IPS-18c (cell line): ENCODE data around the gene CACNA1C.

Source experiments
- H3K4me3 ChIP-seq: 2 replicates; pipeline ENCODE4 v1.7.0; 2013; ENCODE audit warnings: low read depth, mild to moderate bottlenecking, low read length, moderate library complexity; ENCODE audit not compliant: insufficient read depth
- H3K9me3 ChIP-seq: one replicate; pipeline ENCODE4 v1.6.1; 2013; ENCODE audit warnings: mild to moderate bottlenecking, low read length, moderate library complexity; ENCODE audit not compliant: control insufficient read depth, insufficient read depth

Gene CACNA1C

DNA sequence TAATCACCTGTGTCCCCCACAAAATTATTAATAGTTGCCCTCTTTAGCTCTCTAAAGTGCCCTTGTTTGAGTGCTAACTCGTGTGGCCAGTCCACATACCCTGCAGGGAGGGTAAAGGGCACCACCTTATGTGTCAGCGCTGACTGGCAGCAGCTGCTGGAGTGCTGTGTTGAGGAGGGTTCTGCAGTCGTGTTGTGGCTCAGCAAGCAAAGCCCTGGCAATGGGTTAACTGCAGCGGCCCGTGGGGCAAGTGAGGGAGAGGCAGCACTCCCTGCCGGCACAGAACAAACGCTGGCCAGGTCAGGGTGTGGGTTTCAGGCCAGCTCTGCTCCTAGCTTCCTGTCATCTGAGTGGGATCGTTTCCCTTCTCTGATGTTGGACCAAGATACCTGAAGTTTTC lies 369.8 kb downstream of the CACNA1C start:
- H3K4me3 ChIP-seq = no peak overlapping the region
- H3K9me3 ChIP-seq = no peaks in the 10 kb centered on the region

DNA sequence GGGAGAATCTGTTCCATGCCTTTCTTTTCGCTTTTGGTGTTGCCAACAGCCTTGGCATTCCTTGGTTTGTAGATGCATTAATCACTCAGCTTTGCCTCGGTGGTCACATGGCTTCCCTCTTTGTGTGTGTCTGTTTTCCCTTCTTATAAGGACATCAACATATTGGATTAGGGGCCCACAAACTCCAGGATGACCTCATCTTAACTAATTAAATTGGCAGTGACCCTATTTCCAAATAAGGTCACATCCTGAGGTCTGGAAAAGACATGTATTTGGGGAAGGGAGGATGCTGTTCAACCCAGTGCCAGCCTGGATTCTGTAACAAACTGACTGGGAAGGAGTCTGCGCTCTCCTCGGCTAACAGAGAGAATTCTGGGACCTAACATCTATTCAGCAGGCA lies 376.2 kb downstream of the CACNA1C start:
- Histone ChIP-seq H3K9me3 (no peaks in the 10 kb centered on the region), H3K4me3 (no peak overlapping the region)

- H3K9me3 ChIP-seq = no peaks in the 10 kb centered on the region
- H3K4me3 ChIP-seq = no peak overlapping the region
Observed at GRCh38 chr12:2431810-2432209, 379.0 kb downstream of the CACNA1C start.

DNA sequence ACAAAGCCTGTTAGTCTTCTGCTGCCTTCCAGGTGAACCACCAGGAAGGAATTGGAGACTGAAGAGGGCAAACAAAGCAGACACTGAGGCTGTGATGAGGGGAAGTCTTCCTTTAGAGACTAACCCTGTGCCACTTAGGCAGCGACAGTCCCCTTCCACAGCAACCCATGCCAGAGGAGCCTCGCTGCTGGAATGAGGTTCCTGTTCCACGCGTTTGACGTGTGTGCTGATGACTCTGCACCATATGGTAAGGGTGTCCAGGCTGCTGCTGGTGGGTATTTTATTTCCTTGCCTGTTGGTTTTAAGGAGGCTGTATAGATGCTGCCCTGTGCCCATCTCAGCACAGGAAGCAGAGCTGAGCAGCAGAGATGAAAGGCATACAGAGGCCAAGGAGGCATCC lies 380.1 kb downstream of the CACNA1C start:
- H3K9me3 ChIP-seq = no peaks in the 10 kb centered on the region
- H3K4me3 ChIP-seq = no peak overlapping the region

- H3K4me3 ChIP-seq = no peak overlapping the region
Observed at GRCh38 chr12:2435511-2435910, 382.7 kb downstream of the CACNA1C start.

DNA sequence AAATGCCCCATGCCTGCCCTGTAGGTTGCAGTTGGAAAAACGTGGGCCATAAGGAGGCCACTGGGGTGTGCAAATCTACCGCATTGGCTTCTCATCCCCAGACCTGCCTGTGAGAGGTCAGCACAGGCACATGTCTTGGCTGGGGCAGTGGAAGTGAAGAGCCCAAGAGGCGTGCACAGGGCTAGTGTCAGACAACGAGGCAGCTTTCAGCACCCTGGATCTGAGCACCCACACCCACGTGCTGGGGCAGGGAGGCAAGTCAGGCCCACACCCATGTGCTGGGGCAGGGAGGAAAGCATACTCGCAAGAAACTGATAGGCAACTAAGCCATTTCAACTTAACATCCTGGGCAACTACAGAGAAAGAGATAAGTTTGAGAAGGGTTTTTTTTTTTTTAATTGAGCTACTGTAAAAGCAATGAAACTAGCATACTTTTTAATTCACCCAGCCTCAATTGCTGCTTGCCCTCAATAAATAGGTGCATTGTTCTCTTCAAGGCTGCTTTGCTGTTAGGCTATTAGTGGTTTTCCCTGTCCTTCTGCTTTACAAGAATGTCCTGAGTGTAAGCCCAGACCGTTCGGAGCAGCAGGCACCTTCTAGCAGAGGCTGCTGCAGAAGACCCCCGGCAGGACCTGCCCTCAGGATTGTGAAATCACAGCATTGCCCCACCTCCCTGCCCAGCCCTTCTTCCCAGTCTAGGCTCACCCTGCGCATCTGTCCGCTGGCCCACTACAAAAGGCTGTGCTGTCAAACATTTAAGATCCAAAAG lies 386.7 kb downstream of the CACNA1C start:
- H3K4me3 ChIP-seq = no peak overlapping the region
- H3K9me3 ChIP-seq = no peaks in the 10 kb centered on the region

More at GRCh38 chr12:2435511-2435910, 382.7 kb downstream of the CACNA1C start:
- no peaks in the 10 kb centered on the region for H3K9me3 ChIP-seq

- peaks cover 4% of the 10 kb centered on the region for H3K9me3 ChIP-seq
- no peak overlapping the region for H3K4me3 ChIP-seq
Observed at GRCh38 chr12:2443776-2444175, 391.0 kb downstream of the CACNA1C start.

DNA sequence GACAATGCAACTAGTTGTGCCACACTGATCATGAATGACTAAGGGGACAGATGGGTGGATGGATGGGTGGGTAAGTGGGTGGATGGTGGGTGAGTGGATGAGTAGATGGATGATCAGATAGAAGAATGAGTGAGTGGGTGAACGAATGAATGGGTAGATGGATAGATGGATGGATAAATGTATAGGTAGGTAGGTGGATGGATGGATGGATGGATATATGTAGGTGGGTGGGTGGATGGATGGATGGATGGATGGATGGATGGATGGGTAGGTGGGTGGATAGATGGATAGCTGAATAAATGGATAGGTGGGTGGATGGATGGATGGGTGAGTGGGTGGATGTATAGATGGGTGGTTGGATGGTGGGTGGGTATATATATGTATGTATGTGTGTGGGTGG lies 393.2 kb downstream of the CACNA1C start:
- H3K9me3 ChIP-seq = peaks cover 4% of the 10 kb centered on the region
- no peak overlapping the region for H3K4me3 ChIP-seq

DNA sequence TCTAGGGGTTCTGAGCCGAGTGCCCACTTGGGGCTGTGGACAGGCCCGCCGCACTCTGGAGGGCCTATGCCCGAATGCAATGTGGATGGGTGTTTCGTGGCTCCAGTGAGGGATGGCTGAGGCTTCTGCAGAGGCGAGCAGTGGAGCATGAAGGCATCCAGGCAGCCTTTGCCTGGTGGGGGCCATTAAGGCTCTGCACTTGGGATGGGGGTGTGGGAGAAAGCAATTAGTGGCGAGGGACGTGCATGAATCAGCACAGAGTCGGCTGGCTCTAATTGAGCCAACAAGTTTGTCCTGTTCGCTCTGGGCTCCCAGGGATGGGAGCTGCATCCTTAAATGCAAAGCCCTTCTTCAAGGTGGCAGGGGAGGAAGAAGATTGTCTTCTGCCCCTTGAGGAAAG lies 395.1 kb downstream of the CACNA1C start:
- H3K4me3 ChIP-seq = no peak overlapping the region
- peaks cover 4% of the 10 kb centered on the region for H3K9me3 ChIP-seq

- peaks cover 4% of the 10 kb centered on the region for H3K9me3 ChIP-seq
- H3K4me3 ChIP-seq = no peak overlapping the region
Observed at GRCh38 chr12:2449586-2449985, 396.8 kb downstream of the CACNA1C start.

- no peak overlapping the region for H3K4me3 ChIP-seq
- peaks cover 2% of the 10 kb centered on the region for H3K9me3 ChIP-seq
Observed at GRCh38 chr12:2450553-2450952, 397.8 kb downstream of the CACNA1C start.

GRCh38 chr12:2451025-2451424 lies 398.2 kb downstream of the CACNA1C start:
- peaks cover 2% of the 10 kb centered on the region for H3K9me3 ChIP-seq
- H3K4me3 ChIP-seq = no peak overlapping the region

DNA sequence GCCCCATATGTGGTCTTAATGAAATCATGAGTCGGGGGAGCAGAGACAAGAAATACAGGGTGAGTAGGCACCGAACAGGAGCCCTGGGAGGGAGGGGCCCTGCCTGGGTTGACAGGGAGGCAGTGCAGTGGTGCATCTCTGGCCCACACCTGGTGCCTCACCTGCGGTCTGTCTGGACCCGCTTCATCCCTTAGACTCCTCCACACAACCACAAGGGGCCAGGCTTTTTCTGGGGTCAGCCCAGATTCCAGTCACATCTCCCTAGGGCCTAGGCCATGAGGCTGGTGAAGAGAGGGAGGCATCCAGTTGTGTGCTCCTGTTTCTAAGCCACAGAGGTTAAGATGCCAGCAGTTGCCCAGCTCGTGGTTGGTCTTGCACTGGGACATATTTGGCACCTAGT lies 398.7 kb downstream of the CACNA1C start:
- Histone ChIP-seq H3K9me3 (peaks cover 2% of the 10 kb centered on the region), H3K4me3 (no peak overlapping the region)

- no peaks in the 10 kb centered on the region for H3K9me3 ChIP-seq
- no peak overlapping the region for H3K4me3 ChIP-seq
Observed at GRCh38 chr12:2453076-2453760, 400.4 kb downstream of the CACNA1C start.

DNA sequence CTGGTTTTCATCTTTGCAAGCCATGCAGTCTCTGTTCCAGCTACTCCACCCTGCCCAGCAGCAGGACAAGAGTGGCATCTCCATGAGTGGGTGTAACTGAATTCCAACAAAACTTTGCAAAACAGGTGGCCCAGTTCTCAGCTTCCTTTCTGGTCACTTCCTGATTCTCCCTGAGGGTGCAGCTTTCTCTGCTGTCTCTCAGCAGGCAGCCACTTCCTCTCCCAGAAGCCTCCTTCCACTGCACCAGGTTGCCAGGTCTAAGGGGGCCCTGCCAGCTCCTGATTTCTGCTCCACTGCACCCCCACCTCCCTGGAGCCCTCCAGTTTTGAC lies 400.9 kb downstream of the CACNA1C start:
- Histone ChIP-seq H3K4me3 (no peak overlapping the region), H3K9me3 (no peaks in the 10 kb centered on the region)

DNA sequence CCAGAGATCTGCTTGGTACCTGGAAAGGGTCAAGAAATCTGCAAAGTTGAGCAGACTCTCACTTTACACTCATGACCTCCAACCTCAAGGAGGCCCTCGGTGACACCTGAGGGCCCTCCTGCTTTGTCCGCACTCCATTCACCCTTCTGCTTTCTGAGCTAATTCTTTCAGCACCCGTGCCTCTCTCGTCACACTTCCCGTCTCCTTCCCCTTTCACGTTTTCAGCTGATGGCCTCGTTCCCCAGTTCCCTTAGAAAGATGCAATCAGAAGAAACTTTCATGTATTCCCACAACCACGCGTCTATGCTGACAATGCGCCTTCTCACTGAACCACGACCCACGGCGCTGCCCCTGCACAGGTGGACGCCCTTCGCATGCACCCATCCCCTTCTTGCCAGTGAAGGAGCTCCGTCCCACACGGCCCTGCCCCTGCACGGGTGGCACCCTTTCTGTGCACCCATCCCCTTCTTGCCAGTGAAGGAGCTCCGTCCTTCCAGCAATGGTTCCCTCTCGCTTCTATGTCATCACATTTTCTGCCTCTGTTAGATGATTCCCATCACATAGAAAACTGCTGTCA lies 401.9 kb downstream of the CACNA1C start:
- no peak overlapping the region; the same call in 1 of the 2 replicates for H3K4me3 ChIP-seq
- no peaks in the 10 kb centered on the region for H3K9me3 ChIP-seq

GRCh38 chr12:2455410-2455809 lies 402.6 kb downstream of the CACNA1C start:
- Histone ChIP-seq H3K9me3 (no peaks in the 10 kb centered on the region), H3K4me3 (no peak overlapping the region)

- H3K4me3 ChIP-seq = no peak overlapping the region
- H3K9me3 ChIP-seq = no peaks in the 10 kb centered on the region
Observed at GRCh38 chr12:2456122-2456812, 403.5 kb downstream of the CACNA1C start.
